ENCODE measurements around the gene STX5. TPM values are rescaled to one million over a fixed set of nuclear protein-coding genes. Genes with fewer than 3 reads are reported as not detected.

Gene STX5
- total and polyA plus RNA-seq, 9 of the 15 experiments (the other 6 are each of a cell fraction or from before 2014, with no cell fraction given) = 2.8 to 28.6 (median 23.7) TPM

- TF ChIP-seq E2F6 (IDR thresholded peaks at IDR 0.05; ENCODE audit: borderline replicate concordance in 1 of 2, extremely low read depth in 1 of 2, insufficient read depth in 1 of 2, insufficient read length in 1 of 2, low read depth in 1 of 2, low read length in 1 of 2, poor library complexity in 1 of 2, severe bottlenecking in 1 of 2) (peak in 1 of 2 experiments; percentile 34), KHSRP (IDR thresholded peaks at IDR 0.05) (peak; percentile 72), ELF4 (CRISPR knock-in tag; IDR thresholded peaks at IDR 0.05) (peak; percentile 87), POLR2A (conservative IDR thresholded peaks at IDR 0.05) (peak; percentile 92), SP1 (CRISPR knock-in tag; IDR thresholded peaks at IDR 0.05) (peak; percentile 96), MYC (IDR thresholded peaks at IDR 0.05; ENCODE audit: low read depth, low read length) (no peak), MYC (CRISPR knock-in tag; IDR thresholded peaks at IDR 0.05; ENCODE audit: borderline replicate concordance, low read depth) (no peak), ASH1L (IDR thresholded peaks at IDR 0.05; ENCODE audit: borderline replicate concordance, low read depth, partially characterized antibody) (peak; percentile 94), MXI1 (IDR thresholded peaks at IDR 0.05; ENCODE audit: low read depth, low read length) (no peak), ZFP36 (IDR thresholded peaks at IDR 0.05; ENCODE audit: low read depth, low read length, partially characterized antibody) (no peak), POLR2H (tag; IDR thresholded peaks at IDR 0.05; ENCODE audit: low read depth) (peak; percentile 87), TGIF2 (CRISPR knock-in tag; IDR thresholded peaks at IDR 0.05) (no peak), RFX1 (IDR thresholded peaks at IDR 0.05) (no peak), ATF1 (CRISPR knock-in tag; IDR thresholded peaks at IDR 0.05) (peak; percentile 77), ATF1 (tag; IDR thresholded peaks at IDR 0.05) (peak; percentile 98)
- TF ChIP-seq, protein P1, sequence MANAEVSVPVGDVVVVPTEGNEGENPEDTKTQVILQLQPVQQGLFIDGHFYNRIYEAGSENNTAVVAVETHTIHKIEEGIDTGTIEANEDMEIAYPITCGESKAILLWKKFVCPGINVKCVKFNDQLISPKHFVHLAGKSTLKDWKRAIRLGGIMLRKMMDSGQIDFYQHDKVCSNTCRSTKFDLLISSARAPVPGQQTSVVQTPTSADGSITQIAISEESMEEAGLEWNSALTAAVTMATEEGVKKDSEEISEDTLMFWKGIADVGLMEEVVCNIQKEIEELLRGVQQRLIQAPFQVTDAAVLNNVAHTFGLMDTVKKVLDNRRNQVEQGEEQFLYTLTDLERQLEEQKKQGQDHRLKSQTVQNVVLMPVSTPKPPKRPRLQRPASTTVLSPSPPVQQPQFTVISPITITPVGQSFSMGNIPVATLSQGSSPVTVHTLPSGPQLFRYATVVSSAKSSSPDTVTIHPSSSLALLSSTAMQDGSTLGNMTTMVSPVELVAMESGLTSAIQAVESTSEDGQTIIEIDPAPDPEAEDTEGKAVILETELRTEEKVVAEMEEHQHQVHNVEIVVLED (CRISPR knock-in tag; IDR thresholded peaks at IDR 0.05) = peak; percentile 19; the same call in 1 of the 2 replicates
- TF ChIP-seq, protein P2, sequence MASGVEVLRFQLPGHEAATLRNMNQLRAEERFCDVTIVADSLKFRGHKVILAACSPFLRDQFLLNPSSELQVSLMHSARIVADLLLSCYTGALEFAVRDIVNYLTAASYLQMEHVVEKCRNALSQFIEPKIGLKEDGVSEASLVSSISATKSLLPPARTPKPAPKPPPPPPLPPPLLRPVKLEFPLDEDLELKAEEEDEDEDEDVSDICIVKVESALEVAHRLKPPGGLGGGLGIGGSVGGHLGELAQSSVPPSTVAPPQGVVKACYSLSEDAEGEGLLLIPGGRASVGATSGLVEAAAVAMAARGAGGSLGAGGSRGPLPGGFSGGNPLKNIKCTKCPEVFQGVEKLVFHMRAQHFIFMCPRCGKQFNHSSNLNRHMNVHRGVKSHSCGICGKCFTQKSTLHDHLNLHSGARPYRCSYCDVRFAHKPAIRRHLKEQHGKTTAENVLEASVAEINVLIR (CRISPR knock-in tag; IDR thresholded peaks at IDR 0.05) = peak; percentile 73
These were observed at the start of gene STX5 (continued) for GRCh38 chr11:62831520-62832335.

Data from K562 (cell line).